ENCODE measurements around the gene MFN1. TPM values are rescaled to one million over a fixed set of nuclear protein-coding genes. Genes with fewer than 3 reads are reported as not detected.

Gene MFN1
- polyA plus RNA-seq, 1 donor, result 45.3 TPM

DNA sequence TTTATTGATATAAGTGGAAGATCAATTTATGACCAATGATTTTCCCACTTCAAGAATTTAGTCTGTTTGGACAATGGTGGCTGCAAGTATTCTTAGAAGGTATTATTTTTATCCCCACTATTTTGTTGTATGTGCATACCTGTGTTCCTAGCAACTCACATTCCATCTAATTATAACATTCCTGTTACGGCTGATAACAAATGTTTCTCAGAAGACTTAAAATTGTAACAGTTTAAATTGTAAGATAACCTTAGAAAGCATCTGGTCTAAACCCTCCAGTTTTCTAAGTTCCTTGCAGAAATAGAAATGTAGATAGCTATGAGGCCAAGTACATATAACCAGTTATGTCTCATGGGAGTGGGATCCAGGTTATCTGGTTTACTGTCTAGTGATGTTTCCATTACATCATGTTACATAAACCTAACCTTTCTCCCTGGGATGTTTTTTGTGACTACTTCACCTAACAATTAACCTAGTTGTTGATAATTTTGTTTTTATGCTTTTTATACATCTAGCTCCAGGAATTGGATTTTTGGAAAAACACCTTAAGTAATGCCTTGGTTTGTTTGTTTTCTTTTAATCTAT lies 11.1 kb upstream of the MFN1 start:
- DNase-seq (ENCODE audit: low read depth), result no peak

DNA sequence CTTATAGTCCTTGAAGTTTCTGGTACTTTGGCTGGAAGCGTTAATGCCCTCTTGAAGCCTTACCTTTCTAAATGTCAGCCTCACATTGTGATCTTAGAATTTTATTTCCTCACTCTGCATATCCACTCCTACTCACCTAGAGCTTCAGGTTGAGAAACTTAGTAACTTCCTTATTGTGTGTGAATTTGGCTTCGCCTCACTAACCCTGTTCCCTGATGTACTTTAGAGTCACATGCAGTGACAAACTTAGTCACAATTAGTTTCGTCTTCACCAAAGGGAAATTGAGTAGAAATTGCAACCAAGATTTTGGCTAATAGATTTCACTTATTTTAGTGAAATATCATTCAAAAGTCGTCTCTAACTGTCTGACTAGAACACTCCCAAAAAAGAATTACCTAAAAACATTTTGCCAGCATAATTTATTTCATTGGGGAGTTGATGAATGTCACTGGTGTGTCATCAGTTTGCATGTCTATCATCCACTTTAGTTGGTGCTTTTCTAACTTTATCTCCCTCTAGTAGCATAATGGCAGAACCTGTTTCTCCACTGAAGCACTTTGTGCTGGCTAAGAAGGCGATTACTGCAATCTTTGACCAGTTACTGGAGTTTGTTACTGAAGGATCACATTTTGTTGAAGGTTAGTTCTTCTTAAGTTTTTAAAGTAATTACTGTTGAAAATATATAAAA lies 960 bp downstream of the MFN1 start:
- no peak for DNase-seq (ENCODE audit: low read depth)

DNA sequence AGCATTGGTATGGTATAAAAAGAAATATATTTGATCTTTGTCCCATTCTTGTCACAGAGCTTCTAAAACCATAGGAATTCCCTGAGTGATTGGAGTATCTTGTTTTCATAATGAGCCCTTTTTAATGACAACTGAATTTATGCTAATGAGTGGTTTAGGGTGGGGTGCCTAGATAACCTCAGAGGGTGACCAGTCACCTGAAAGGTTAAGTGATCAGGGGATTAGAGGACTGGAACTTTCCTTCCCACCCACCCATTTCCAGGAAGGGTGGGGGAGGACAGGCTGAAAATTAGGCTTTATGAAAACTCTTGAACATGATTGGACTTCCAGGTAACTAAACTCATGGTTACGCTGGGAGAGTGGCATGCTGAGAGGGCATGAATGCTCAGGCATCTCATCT lies 8.5 kb downstream of the MFN1 start:
- DNase-seq (ENCODE audit: low read depth), result no peak

DNA sequence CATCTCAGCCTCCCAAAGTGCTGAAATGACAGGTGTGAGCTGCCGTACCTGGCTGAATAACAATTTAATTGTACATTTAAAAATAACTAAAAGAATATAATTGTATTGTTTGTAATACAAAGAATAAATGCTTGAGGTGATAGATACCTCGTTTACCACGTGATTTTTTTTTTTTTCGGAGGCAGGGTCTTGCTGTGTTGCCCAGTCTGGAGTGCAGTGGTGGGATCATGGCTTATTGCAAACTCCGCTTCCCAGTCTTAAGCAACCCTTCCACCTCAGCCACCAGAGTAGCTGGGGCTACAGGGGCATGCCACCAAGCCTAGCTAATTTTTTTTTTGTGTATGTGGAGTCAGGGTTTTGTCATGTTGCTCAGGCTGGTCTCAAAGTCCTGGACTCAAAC lies 15.8 kb downstream of the MFN1 start:
- DNase-seq (ENCODE audit: low read depth), result no peak

DNA sequence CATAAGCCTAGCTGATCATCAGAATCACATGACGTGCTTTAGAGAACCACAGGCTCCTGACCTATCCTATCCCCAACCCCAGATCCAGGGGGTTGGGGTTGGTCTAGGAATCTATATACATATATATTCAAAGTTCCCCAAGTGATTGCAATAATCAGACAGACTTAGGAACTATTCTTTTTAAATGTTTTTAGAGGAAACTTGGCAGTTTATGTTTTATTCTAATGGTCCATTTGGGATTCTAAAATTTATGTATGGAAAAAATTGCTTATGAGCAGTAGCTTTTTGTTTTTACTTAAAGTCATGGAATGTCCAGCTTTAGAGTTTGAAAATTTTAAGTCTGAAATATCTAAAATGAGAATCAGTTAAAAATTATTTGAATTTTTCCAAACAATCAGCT lies 22.1 kb downstream of the MFN1 start:
- DNase-seq (ENCODE audit: low read depth), result no peak

DNA sequence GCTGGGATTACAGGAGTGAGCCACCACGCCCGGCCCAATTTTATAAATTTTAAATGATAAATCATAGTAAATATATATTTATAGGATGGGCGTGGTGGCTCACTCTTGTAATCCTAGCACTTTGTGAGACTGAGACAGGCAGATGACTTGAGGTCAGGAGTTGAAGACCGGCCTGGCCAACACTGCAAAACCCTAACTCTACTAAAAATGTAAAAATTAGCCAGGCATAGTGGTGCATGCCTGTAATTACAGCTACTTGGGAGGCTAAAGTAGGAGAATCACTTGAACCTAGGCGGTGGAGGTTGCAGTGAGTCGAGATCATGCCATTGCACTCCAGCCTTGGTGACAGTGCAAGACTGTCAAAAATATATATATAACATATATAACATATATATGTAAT lies 26.4 kb downstream of the MFN1 start:
- DNase-seq (ENCODE audit: low read depth), result no peak

DNA sequence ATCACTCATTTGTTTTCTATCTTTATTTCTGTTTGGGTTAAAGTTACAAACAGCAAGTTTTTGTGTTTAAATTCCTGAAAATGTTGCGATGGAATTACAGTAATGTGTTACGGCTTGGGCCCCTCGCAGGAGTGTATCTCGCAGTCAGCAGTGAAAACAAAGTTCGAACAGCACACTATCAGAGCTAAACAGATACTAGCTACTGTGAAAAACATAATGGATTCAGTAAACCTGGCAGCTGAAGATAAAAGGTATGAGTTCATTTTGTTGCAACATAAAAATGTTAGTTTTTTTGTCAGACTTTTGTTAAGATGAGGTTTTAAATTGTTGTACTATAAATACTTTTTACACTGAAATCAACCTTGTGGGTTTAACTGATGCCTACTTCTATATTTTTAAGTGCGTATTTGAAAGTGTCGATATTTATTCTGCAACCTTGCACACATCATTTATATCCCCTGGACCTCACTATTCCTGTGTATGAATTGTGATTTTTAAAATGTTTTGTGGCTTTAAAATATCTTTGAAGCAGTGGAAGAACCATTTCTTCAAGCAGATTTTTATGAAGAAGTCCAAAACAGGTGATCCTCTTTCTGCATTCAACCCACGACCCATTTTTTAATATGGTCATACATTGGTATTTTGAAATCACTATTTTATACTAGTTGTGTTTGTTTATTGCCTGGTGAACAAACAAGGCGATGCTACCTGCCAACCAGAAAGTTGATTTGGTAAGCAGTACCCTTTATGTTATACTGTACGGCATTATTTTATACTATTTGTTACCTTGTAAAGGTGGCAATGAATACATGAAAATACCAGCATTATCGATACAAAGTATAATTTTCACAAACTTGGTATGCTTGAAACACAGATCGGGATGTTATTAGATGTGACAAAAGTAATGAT lies 27.8 kb downstream of the MFN1 start:
- no peak for DNase-seq (ENCODE audit: low read depth)

DNA sequence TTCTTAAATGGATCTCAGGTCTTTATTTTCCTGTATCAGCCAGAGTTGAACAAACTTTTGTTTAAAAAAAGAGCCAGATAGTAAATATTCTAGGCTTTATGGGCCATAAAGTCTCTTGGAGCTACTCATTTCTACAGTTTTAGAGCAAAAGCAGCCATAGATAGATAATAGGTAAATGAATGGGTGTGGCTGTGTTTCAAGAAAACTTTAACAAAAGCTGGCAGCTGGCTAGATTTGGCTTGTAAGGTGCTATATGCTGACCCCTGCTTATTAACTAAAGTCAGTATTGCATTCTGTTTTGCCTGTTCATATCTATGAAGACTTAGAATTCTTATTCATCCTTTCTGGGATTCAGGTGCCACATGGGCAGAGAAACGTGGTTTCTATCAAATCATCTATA lies 29.0 kb downstream of the MFN1 start:
- no peak for DNase-seq (ENCODE audit: low read depth)

DNA sequence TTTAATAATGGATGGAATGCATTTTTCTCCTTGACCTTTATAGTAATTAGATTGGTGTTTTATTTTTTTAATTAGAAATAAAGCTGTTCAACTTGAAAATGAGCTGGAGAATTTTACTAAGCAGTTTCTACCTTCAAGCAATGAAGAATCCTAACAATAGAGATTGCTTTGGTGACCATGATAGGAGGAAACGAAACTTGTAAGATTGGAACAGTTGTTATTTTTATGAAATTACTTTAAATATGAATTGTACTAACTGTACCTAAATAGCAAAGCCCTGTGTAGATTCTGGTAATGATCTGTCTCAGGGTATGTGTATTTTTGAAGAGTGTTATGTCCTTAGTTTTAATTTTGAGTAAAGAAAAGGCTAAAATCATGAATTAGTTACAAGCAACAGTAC lies 44.4 kb downstream of the MFN1 start:
- DNase-seq (ENCODE audit: low read depth), result no peak

DNA sequence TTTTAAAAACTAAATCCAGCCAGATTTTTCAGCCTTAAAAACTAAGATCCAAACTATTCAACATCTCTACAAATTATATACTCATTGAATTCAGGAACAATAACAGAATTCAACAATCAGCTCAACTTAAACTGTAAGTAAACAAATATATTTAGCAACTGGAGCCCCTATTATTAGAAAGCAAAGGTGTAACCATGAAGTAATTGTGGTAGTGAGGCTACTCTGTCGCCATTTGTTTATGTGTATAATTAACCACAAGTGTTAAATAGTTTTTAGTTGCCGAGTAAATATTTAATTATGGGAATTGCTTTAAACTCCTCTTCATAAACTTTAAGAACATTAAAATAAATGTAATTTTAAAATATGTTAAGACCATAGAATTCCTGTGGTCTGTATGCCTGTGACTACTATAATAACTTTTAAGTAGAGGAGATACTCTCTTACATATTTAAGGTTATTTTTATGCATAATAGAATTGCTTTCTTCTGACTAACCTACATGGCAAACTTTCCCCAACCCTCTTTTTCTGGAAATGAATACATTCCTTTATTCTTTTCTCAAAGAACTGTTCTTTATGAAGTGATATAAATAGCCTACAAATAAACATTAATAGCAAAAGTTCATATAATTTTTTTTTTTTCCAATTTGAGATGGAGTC lies 51.2 kb downstream of the MFN1 start:
- no peak for DNase-seq (ENCODE audit: low read depth)

DNA sequence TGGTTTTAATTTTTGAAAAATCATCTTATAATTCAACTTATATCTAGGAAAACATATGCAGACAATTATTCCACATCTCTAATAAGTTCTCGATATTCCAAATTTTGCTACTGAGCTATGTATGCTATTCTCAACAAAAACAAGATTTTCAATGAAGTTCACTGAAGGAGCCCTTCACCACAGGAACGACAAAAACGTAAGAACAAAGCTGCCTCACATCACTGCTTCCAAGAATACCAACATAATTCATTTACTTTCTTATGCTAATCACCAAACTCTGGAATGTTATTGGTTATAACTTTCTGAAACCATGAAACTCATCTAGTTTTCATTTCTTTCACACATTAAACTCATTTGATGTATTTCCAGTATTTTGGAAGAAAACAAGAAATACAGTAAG lies 54.1 kb downstream of the MFN1 start:
- no peak for DNase-seq (ENCODE audit: low read depth)

DNA sequence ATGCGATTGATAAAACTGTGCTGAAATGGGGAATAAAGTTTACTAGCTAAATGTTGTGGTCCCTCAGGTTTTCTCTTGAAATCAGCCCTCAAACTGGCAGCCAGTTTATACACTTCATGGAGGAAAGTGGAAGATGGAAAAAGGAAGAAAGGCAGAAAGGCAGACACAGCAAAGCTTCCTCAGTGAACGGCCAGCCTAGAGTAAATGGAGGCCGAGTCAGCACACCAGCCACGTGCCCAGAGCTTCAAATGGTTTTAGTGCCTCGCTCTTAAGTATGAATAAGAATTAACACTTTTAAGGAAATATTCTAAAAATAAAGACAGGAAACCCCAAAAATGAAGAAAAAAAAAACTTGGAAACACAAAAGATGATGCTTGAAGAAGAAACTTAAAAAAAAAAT lies 55.5 kb downstream of the MFN1 start:
- DNase-seq (ENCODE audit: low read depth), result no peak

DNA sequence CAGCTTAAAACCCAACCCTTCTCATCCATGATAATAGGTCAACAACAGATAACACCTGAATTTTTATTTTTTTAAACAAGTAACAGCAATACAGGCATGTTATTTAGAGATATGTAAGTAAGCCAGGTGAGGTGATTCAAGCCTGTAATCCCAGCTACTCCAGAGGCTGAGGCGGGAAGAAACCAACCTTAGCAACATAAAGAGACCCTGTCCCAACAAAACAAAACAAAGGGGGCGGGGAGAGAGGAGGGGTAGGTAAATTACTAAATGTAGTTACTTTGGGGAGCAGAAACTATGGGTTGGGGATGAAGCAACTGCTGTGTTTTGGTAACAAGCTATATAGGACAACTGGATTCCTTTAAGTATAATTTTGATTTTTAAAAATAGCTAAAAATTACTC lies 56.8 kb downstream of the MFN1 start:
- DNase-seq (ENCODE audit: low read depth), result no peak

DNA sequence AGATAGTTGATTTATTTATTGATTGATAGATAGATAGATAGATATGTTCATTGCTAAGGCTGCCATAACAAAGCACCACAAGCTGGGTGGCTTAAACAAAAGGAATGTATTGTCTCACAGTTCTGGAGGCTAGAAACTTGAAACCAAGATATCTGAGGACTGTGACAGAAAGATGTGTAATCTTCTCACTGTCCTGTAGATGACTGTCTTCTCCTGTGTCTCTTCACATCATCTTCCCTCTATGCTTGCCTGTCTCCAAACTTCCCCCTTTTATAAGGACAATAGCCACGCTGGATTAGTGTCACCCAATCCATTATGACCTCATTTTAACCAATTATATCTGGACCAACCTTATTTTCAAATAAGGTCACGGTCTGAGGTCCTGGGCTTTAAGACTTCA lies 62.8 kb downstream of the MFN1 start:
- no peak for DNase-seq (ENCODE audit: low read depth)

DNA sequence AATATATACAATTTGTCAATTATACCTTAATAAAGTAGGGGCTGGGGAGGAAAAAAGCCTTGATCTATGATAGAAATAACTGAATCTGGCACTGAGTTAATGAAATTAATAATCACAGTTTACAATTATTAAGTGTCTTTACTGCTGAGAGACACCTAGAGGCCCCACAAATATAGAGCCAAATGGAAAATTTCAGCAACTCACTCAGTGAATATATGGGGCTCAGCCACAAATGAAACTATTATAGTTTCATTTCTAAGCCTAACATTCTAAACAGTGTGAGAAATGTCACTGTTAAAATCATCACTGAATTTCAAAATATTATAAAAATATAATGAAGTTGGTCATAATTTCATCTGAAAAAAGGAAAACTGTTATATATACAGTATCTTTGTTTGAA lies 63.5 kb downstream of the MFN1 start:
- DNase-seq (ENCODE audit: low read depth), result no peak

DNA sequence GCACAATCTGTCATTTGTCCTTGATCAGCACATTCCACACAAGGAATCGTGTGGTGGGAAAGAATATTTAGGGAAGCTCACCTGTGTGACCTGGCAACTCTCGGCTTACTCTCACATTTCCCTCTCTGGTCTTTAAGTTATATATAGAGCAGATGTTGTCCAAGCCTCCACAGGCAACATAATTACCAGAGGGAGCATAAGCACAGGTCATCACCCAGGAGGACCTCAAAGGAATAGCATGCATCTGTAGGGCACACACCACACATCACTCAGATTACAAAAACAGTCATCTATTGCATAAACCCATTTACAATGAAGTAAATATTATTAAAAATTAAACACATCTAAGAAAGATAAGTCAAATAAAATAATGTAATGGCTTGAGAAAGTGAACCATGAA lies 67.3 kb downstream of the MFN1 start:
- DNase-seq (ENCODE audit: low read depth), result no peak

DNA sequence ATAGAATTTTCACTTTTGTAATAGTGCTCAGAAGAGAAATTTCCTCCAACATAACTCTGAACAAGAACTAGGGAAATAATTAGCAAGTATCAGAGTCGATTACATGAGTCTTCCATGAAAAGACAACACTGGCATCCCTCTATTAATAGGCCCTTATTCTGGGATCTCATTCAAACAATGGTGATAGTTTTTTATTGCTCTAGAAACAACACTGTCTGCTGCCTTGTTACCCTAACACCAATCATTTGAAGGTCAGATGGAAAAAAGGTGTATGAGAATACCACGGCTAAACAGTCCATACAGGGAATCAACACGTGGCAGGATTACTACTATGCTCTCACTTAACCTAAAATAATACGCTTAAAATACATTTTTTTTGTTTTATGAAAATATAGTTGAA lies 67.9 kb downstream of the MFN1 start:
- no peak for DNase-seq (ENCODE audit: low read depth)

DNA sequence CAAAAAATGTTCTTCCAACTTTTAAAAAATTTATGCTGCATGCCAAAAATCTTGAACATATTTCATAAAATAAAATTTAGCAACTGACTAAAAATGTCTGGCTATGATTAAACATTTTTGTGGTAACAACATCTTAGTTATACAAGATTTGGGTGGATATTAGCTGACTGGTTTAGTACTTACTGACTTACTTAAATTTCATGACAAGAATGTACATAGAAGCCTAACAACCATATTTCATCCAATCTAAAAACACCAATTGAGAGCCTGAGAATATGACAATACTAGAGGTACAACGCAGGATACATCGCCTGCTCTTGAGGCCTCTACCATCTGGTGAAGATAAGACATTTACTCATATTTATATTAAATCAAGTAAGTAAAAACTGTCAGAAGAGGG lies 69.2 kb downstream of the MFN1 start:
- DNase-seq (ENCODE audit: low read depth), result no peak

DNA sequence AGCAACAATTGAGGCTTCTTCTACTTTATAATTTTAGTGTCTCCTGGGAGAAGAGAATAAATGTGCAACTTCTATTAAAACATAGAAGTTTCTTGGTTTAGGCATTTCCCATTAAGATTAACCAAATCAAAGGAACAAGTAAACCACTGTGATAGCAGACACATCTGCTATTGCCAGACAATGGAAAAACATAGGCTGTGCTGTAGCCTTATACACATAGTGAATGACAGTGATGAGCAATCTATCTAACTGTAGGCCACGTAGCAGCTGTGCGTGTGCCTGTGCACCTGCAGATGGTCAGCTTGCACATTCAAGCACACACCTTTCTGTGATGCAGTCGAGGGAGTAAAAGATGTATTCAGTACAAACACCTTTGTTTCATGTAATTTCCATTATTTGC lies 71.1 kb downstream of the MFN1 start:
- DNase-seq (ENCODE audit: low read depth), result no peak

DNA sequence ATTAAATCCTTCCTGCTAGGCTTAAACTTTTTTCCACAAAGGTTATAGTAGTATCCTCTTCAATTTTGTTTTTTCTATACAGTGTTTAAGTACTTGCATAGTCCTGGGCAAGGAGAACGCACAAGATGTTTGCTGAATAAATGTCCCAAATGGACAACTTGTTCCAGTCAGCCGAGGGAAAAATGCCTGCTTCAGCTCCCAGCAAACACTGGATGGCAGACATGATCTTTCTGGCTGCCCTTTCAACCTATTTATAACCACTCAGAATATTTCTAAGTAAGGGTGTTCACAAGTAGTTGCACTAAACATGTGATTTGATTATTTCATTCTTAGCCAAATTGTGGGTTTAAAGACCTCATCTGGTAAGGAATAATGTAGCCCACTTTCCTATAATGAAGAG lies 74.0 kb downstream of the MFN1 start:
- no peak for DNase-seq (ENCODE audit: low read depth)

DNA sequence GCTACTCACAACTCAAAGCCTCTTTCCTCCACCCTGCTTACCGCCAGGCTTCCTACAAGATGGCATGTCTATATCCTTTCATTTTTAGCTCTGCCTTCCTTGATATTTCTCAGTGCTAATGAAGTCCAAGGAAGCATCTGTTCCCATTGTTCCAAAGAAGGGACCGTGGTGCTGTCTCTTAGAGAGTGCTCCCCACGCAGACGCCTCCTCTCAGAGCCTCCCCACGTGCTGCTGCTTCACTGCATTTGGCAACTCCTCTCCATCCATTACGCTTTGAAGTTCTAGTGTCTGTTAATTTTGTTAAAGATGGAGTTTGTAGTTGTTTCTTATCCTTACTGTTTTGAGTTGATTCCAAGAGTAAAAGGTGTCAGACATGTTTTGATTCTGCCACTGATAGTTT lies 77.6 kb downstream of the MFN1 start:
- no peak for DNase-seq (ENCODE audit: low read depth)

DNA sequence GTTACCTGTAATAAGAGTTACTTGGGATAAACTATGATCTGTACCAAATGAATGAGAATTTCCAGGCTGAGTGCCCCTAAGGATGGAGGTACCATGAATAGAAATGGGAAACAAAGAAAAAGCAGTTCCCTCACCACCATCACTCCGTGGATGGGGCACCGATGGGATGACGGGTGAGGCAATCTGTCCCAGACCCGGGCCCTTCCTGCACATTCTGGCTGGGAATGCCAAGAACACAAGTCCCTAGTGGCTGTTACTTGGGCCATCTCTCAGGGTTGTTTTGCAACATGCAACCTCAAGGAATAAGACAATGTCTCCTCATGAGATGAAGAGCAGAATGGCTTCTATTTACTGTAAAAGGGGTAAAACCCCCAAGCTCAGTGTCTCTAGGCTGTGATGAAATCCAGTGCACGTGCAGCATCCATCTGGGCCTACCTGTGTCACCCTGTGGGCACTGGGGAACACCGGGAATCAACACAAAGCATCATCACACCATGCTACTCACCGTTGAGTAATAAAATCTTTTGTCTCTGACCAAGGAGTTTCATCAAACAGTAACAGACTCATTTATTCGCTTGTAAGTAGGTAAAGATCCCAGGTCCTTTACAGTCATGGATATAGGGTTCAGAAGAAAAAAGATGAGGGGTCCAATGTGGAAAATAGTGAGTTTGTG lies 81.5 kb downstream of the MFN1 start:
- DNase-seq (ENCODE audit: low read depth), result no peak
